Activated CD4-positive, alpha-beta T cell treated with anti-CD3 and anti-CD28 coated beads for 48 hours (primary cell): ENCODE data around the gene C19orf73.

Source experiments
- DNase-seq: peaks from one replicate; pipeline ENCODE4 v3.0.0-alpha.2; 2020

The C19orf73 gene

DNA sequence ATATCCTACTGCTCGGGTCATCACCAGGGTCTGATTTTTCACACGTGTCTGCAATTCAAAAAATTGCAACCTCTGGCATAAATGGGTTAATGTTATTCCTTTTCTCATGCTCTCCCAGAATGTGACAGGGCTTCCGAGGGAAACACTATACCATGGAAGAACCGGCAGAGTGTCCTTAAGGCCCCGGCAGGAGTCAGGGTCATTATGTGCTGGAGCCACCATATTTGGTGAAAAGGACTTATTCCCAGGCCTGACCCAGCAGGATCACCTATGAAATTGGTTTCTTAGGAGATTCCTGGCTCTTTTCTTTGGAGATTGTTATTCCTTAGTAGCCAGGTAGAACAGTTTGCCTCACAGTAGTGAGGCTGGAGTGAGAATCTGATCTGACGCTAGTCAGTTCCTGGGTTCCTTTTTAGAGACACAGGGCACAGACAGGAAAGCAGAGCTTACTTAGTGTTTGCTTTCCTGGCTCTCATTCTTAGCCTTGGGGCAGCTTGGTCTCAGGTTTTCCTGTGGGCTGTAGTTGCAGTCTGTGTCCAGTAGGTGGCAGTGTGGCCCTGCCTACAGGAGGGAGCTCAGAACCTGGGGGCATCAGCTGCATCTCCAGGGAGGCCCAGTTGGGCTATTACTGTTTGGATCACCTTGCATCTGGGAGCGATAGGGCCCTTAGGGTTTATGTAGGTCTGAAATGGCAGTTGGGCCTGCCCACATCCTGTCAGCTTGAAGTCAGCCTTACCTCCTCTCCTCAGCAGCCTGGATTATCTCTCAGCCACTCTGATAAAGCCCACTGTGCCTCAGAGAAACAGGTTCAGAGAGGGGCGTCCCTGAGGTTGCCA lies 21.3 kb downstream of the C19orf73 start:
- peak; percentile 80 for DNase-seq

DNA sequence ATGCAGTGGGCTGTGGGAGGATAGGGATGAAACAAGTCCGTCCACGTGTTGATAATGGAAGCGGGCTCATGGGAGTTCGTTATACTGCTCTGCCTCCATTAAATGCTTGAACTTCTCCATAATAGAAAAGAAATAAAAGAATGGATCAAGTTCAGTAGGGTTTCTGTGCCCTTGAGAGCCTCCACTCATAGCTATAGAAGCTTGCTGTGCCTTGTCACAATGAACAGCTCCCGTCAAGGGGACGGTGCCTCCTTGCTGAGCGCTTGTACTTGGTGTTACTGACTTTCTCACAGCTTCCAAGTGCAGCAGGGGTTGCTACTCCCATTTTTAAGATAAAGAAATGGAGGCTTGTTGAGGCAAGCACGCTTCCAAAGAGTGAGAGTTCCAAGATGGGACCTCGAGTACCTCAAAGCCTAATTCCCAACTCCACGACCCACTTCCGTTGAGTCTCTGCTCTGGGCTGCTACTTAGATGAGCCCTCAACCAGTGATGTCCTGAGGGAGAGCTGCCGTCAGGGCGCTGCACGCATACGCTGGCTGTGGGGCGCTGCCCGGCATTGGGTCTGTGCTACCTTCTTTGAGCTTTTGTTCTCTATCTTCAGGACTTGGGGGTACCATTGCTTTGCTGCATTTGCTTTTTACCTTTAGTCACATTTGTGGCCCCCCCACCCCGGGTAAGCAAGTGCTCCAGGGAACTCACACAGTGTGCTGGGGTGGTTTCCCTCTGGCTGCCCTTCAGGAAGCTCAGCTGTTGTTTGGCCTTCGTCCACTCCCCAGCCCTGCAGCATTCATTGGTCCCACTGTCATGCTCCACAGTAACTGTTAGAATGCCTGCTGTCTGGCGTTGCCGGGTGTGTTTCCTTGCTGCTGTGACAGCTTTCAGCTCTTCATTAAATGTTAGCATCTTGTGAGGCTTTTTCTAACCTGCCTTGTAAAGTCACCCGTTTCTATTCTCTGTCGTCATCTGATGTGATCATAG lies 24.1 kb downstream of the C19orf73 start:
- no peak for DNase-seq

DNA sequence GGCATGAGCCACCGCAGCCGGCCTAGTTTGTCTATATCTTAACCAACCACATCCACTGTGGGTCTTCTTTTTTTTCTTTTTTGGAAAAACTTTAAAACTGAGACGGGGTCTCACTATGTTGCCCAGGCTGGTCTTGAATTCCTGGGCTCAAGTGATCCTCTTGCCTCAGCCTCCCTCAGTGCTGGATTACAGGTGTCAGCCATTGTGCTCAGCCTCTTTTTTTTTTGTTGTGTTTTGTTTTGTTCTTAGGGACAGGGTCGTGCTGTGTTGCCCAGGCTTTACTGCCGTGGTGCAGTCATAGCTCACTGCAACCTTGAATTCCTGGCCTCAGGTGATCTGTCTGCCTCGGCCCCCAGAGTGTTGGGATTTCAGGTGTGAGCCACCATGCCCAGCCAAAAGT lies 26.3 kb downstream of the C19orf73 start:
- DNase-seq, result no peak

DNA sequence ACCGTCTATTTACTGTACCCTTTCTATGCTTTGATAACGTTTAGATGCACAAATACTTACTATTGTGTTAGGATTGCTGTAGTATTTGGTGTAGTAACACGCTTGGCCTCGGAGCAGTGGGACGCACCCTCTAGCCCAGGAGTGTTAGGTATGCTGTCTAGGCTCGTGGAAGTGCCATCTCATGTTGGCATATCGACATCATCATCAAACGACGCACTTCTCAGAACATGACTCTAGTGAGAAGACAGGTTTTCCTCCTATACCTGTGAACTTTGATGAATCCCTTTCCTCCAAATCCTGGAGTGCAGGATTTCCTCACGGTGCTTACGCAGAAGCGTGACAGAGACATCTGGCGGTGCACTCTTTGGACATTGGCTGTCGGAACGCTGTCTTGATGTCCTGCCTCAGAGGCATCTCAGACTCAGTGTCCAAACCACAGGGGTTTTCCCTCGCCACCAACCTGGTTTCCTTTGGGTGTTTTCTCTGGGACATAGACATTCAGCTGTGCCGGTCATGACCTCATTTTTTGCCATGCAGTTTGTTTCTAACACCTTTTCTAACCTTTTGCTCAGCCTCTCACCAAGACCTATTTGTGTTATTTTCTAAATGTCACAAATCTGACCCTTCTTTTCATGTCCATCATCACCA lies 27.4 kb downstream of the C19orf73 start:
- no peak for DNase-seq

DNA sequence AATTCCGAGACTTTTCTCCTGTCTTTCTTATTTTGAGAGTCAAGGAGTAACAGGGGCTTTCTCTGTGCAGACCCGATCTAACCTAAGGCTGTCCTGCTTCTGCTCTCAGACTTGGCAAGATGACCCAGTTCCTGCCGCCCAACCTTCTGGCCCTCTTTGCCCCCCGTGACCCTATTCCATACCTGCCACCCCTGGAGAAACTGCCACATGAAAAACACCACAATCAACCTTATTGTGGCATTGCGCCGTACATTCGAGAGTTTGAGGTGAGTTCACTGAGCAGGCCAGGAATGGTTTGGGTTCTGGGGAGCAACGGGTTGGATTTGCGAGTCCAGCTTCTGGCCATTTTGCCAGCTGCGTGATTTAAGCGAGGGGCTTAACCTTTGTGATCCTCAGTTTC lies 32.6 kb downstream of the C19orf73 start:
- DNase-seq, result no peak

DNA sequence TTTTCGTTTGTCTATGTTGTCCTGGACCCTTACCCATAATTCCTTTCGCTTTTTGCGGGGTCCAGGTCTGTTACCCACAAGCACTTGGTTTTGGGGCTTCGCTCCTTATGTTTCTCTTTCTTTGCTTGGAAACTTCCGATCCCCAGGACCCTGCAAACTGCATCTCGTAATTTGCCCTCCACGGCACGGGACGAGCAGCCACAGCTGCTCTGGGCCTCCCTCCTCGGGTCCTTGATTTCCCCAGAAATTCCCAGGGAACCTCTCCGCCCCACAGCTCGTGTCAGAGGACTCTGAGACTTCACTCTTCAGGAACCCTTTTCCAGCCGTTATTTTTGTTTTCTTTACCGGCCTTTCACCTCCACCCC lies 33.1 kb downstream of the C19orf73 start:
- DNase-seq, result no peak

- DNase-seq, result peak; percentile 99
These were observed 33.7 kb downstream of the C19orf73 start, which contains the start of gene SNRNP70 for GRCh38 chr19:49085020-49085867. Gene SNRNP70, plus strand, starts transcription at chr19:49085451. Its CDS starts 964 bp downstream, at chr19:49086415.

- DNase-seq, result no peak
These were observed 34.5 kb downstream of the C19orf73 start for GRCh38 chr19:49084206-49085019.

DNA sequence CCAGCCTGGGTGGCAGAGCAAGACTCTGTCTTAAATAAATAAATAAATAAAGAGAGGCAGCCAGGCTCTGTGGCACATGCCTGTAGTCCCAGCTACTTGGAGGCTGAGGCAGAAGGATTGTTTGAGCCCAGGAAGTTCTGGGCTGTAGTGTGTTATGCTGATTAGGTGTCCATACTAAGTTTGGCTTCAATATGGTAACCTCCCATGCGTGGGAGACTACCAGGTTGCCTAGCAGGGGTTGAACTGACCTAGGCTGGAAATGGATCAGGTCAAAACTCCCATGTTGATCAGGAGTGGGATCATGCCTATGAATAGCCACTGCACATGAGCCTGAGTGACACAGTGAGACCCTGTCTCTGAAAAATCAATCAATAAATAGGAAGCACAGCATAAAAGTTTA lies 37.7 kb downstream of the C19orf73 start:
- DNase-seq, result no peak

DNA sequence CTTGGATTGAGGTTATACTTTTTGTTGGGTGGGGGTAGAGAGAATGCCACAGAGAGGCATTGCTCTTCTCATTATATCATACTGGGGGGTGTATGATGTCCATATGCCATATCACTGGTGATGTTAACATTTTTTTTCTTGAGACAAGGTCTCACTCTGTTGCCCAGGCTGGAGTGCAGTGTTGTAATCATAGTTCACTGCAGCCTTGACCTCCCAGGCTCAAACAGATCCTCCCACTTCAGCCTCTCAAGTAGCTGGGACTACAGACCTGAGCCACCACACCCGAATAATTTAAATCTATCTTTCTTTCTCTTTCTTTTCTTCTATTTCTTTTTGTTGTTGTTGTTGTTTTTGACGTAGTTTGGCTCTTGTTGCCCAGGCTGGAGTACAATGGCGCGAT lies 38.6 kb downstream of the C19orf73 start:
- DNase-seq, result no peak

DNA sequence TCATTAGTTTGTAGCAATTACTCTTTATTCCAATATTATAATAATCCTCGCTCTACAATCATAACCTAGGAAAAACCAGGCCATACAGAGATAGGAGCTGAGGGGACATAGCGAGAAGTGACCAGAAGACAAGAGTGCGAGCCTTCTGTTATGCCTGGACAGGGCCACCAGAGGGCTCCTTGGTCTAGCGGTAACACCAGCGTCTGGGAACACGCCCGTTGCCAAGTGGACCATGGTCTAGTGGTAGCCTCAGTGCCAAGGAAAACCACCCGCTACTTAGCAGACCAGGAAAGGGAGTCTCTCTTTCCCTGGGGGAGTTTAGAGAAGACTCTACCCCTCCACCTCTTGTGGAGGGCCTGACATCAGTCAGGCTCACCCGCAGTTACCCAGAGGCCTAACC lies 44.1 kb downstream of the C19orf73 start:
- peak; percentile 31 for DNase-seq

DNA sequence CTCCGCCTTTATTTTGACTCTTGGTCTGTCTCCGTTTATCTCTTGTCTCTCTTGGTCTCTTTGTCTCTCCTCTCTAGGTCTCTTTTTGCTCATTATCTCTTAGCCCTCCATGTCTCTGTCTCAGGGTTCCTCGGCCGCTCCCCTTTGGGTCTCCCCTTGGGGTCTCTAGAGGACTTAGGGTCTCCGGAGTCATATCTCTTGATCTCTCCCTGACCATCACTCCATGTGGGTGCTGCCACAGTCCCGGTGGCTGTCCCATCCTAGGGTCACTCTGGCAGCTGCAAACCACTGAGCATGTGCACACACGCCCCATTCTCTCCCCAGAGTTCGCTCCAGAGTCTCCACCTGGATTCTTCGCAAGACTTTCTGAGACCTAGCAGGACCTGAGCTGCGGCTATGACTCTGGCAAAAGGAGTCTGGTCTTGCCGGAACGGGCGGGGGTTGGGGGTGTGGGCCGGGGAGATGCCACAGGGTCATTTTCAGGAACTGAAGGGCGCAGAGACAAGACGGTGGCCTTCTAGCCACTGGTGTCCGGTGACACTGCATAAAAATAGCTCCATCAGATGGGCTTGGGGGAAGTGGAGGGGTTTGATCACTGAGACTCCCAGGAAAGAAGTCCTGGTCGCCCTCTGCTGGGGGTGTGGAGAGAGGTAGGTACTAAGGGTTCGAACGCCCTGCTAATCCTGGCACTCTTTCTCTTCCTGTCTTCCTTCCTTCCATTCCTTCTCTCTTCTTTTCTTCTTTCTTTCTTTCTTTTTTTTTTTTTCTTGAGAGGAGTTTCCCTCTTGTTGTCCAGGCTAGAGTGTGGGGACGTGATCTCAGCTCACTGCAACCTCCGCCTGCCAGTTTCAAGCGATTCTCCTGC lies 45.2 kb downstream of the C19orf73 start:
- no peak for DNase-seq

DNA sequence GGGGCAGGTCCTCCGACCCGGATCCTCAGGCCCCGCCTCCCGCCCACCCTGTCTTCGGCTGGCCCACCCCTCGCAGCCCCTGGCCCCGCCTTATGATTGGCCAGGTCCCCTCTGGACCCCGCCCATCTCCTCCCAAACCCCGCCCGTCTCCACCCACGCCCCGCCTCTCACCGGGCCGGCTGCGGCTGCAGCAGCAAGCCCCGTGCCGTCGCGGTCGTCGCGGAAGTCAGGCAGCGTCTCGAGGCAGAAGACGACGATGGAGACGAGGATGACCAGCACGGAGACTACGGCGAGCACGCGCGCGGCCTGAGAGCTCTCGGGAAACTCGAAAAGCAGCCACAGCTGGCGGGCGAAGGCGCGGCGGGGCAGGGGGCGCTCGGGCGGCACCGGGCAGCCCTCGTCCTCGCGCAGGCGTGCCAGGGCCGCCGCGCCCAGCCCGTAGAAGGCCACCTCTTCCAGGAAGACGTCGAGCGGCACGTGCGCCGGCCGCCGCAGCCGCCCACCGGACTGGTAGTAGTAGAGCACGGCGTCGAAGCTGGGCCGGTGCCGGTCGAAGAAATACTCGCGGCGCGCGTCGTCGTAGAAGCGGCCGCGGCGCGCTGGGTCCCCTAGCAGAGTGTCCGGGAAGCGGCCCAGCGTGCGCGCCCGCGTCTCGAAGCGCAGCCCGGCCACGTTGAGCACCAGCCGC lies 46.9 kb downstream of the C19orf73 start:
- peak; percentile 42 for DNase-seq

- no peak for DNase-seq
These were observed 48.5 kb downstream of the C19orf73 start for GRCh38 chr19:49070416-49070815.

- no peak for DNase-seq
These were observed 49.9 kb downstream of the C19orf73 start for GRCh38 chr19:49069026-49069425.
